ENCODE data around the gene GPR160.

The GPR160 gene

GRCh38 chr3:170128977-170129431, 91.2 kb downstream of the GPR160 start:
- TF ChIP-seq YY1 (IDR thresholded peaks at IDR 0.05; ENCODE audit: low read depth) (no peak), NFIC (IDR thresholded peaks at IDR 0.05) (no peak), ZBTB7A (IDR thresholded peaks at IDR 0.05; ENCODE audit: low read depth) (no peak), TEAD4 (IDR thresholded peaks at IDR 0.05) (no peak), USF1 (IDR thresholded peaks at IDR 0.05) (no peak), REST (IDR thresholded peaks at IDR 0.05; ENCODE audit: low read depth) (no peak), FOXM1 (IDR thresholded peaks at IDR 0.05; ENCODE audit: borderline replicate concordance, low read depth) (no peak), RAD21 (IDR thresholded peaks at IDR 0.05; ENCODE audit: low read depth) (no peak), EGR1 (IDR thresholded peaks at IDR 0.05) (no peak), CEBPB (IDR thresholded peaks at IDR 0.05) (no peak), MAX (IDR thresholded peaks at IDR 0.05) (no peak), EP300 (IDR thresholded peaks at IDR 0.05; ENCODE audit: borderline replicate concordance) (no peak), TCF12 (IDR thresholded peaks at IDR 0.05; ENCODE audit: low read depth) (no peak), CREB1 (IDR thresholded peaks at IDR 0.05; ENCODE audit: low read depth) (no peak)

- TF ChIP-seq REST (IDR thresholded peaks at IDR 0.05; ENCODE audit: low read depth) (no peak), CREB1 (IDR thresholded peaks at IDR 0.05; ENCODE audit: low read depth) (no peak), EP300 (IDR thresholded peaks at IDR 0.05; ENCODE audit: borderline replicate concordance) (no peak), YY1 (IDR thresholded peaks at IDR 0.05; ENCODE audit: low read depth) (no peak), TCF12 (IDR thresholded peaks at IDR 0.05; ENCODE audit: low read depth) (no peak), MAX (IDR thresholded peaks at IDR 0.05) (no peak), RAD21 (IDR thresholded peaks at IDR 0.05; ENCODE audit: low read depth) (no peak), FOXM1 (IDR thresholded peaks at IDR 0.05; ENCODE audit: borderline replicate concordance, low read depth) (no peak), NFIC (IDR thresholded peaks at IDR 0.05) (no peak), TEAD4 (IDR thresholded peaks at IDR 0.05) (no peak), ZBTB7A (IDR thresholded peaks at IDR 0.05; ENCODE audit: low read depth) (no peak), TAF1 (IDR thresholded peaks at IDR 0.05; ENCODE audit: low read depth) (no peak), EGR1 (IDR thresholded peaks at IDR 0.05) (no peak), USF1 (IDR thresholded peaks at IDR 0.05) (no peak)
These were observed 92.7 kb downstream of the GPR160 start for GRCh38 chr3:170130532-170130931.

- no peak for TF ChIP-seq EP300 (IDR thresholded peaks at IDR 0.05; ENCODE audit: borderline replicate concordance)
- no peak for TF ChIP-seq TCF12 (IDR thresholded peaks at IDR 0.05; ENCODE audit: low read depth)
- no peak for TF ChIP-seq NFIC (IDR thresholded peaks at IDR 0.05)
- TF ChIP-seq TAF1 (IDR thresholded peaks at IDR 0.05; ENCODE audit: low read depth): no peak
- no peak for TF ChIP-seq MAX (IDR thresholded peaks at IDR 0.05)
- TF ChIP-seq TEAD4 (IDR thresholded peaks at IDR 0.05): no peak
- TF ChIP-seq EGR1 (IDR thresholded peaks at IDR 0.05): no peak
- no peak for TF ChIP-seq REST (IDR thresholded peaks at IDR 0.05; ENCODE audit: low read depth)
- TF ChIP-seq RAD21 (IDR thresholded peaks at IDR 0.05; ENCODE audit: low read depth): no peak
- TF ChIP-seq CREB1 (IDR thresholded peaks at IDR 0.05; ENCODE audit: low read depth): no peak
- no peak for TF ChIP-seq USF1 (IDR thresholded peaks at IDR 0.05)
- TF ChIP-seq FOXM1 (IDR thresholded peaks at IDR 0.05; ENCODE audit: borderline replicate concordance, low read depth): no peak
- TF ChIP-seq YY1 (IDR thresholded peaks at IDR 0.05; ENCODE audit: low read depth): no peak
- no peak for TF ChIP-seq ZBTB7A (IDR thresholded peaks at IDR 0.05; ENCODE audit: low read depth)
- no peak for TF ChIP-seq CEBPB (IDR thresholded peaks at IDR 0.05)
These were observed 94.5 kb downstream of the GPR160 start for GRCh38 chr3:170132335-170132734.
